ENCODE results near the gene EGR2.

DNA sequence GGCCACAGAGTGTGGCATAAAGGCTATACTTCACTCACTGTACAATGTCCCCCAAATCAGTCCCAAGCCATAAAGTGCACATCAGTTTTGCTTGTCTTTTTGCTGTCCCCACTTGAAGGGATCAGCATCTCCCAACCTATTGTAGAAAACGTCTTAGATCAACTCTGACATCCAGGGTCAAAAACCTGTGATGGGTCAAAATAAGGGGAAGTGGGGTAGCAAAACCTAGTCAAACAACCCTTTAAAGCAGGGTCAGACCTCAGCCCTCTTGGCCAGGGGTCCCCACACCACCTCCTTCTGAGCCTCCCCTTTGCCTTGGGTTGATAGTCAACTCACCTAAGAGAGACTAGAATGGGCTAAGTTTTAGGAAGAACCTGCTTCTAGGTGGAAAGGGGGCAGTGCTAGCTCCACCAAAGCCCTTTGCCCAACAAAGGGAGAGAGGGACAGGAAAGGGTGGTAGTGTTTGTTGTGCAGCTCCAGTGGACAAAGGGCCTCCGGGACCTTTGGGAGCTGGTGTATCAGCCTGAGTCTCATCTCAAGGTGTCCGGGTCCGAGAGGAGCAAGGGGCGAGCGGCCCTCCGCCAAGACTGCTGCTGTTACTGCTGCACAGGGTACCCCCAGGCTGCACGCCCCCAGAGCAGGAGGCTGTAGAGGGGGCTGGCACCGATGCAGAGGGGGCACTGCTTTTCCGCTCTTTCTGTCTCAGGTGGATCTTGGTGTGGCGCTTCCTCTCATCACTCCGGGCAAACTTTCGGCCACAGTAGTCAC is 3.3 kb downstream of the EGR2 start:
- TF ChIP-seq, protein P1, sequence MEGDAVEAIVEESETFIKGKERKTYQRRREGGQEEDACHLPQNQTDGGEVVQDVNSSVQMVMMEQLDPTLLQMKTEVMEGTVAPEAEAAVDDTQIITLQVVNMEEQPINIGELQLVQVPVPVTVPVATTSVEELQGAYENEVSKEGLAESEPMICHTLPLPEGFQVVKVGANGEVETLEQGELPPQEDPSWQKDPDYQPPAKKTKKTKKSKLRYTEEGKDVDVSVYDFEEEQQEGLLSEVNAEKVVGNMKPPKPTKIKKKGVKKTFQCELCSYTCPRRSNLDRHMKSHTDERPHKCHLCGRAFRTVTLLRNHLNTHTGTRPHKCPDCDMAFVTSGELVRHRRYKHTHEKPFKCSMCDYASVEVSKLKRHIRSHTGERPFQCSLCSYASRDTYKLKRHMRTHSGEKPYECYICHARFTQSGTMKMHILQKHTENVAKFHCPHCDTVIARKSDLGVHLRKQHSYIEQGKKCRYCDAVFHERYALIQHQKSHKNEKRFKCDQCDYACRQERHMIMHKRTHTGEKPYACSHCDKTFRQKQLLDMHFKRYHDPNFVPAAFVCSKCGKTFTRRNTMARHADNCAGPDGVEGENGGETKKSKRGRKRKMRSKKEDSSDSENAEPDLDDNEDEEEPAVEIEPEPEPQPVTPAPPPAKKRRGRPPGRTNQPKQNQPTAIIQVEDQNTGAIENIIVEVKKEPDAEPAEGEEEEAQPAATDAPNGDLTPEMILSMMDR (IDR thresholded peaks at IDR 0.05; ENCODE audit: poor library complexity, severe bottlenecking) = no peak
- TF ChIP-seq SMC3 (conservative IDR thresholded peaks at IDR 0.05; ENCODE audit: poor library complexity) (no peak), MXI1 (conservative IDR thresholded peaks at IDR 0.05; ENCODE audit: poor library complexity, severe bottlenecking) (no peak), RAD21 (conservative IDR thresholded peaks at IDR 0.05) (no peak), POLR2AphosphoS5 (IDR thresholded peaks at IDR 0.05) (no peak), TAF1 (IDR thresholded peaks at IDR 0.05; ENCODE audit: low read depth) (no peak)
- TF ChIP-seq, protein P2, sequence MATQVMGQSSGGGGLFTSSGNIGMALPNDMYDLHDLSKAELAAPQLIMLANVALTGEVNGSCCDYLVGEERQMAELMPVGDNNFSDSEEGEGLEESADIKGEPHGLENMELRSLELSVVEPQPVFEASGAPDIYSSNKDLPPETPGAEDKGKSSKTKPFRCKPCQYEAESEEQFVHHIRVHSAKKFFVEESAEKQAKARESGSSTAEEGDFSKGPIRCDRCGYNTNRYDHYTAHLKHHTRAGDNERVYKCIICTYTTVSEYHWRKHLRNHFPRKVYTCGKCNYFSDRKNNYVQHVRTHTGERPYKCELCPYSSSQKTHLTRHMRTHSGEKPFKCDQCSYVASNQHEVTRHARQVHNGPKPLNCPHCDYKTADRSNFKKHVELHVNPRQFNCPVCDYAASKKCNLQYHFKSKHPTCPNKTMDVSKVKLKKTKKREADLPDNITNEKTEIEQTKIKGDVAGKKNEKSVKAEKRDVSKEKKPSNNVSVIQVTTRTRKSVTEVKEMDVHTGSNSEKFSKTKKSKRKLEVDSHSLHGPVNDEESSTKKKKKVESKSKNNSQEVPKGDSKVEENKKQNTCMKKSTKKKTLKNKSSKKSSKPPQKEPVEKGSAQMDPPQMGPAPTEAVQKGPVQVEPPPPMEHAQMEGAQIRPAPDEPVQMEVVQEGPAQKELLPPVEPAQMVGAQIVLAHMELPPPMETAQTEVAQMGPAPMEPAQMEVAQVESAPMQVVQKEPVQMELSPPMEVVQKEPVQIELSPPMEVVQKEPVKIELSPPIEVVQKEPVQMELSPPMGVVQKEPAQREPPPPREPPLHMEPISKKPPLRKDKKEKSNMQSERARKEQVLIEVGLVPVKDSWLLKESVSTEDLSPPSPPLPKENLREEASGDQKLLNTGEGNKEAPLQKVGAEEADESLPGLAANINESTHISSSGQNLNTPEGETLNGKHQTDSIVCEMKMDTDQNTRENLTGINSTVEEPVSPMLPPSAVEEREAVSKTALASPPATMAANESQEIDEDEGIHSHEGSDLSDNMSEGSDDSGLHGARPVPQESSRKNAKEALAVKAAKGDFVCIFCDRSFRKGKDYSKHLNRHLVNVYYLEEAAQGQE (IDR thresholded peaks at IDR 0.05; ENCODE audit: borderline replicate concordance) = no peak

Measured in neural cell (in vitro differentiated cells).